Kidney epithelial cell (primary cell): ENCODE data around the gene UBE2C. TPM values are rescaled to one million over a fixed set of nuclear protein-coding genes. Genes with fewer than 3 reads are reported as not detected.

ENCODE experiments used
- DNase-seq: peaks from one replicate; pipeline ENCODE4 v3.0.0-alpha.2; 2010; ENCODE audit warnings: low read depth
- H3K27me3 ChIP-seq: 2 replicates; pipeline ENCODE4 v1.6.0; 2011; ENCODE audit warnings: low read length; ENCODE audit not compliant: control insufficient read depth, insufficient read depth
- H3K36me3 ChIP-seq: 2 replicates; pipeline ENCODE4 v1.5.1; 2011; ENCODE audit warnings: low read length; ENCODE audit not compliant: control insufficient read depth, insufficient read depth
- H3K4me3 ChIP-seq: 2 replicates; pipeline ENCODE4 v1.5.1; 2011; ENCODE audit warnings: low read depth, mild to moderate bottlenecking, control low read depth, low read length
- CTCF ChIP-seq: IDR thresholded peaks from 2 replicates; pipeline ENCODE4 v1.5.1; 2011; ENCODE audit warnings: mild to moderate bottlenecking, moderate library complexity, low read length, control low read depth, inconsistent platforms; ENCODE audit not compliant: insufficient read depth, poor library complexity, severe bottlenecking
- total RNA-seq: library from RNA; depleted of rRNA; stranded (reverse); fragments of >200 nt; gene quantifications from 2 replicates; pipeline ENCODE4 v1.2.3, GENCODE V29; 2015

Gene UBE2C
- total RNA-seq, 1 donor from 2014 or later = 31.3 TPM

DNA sequence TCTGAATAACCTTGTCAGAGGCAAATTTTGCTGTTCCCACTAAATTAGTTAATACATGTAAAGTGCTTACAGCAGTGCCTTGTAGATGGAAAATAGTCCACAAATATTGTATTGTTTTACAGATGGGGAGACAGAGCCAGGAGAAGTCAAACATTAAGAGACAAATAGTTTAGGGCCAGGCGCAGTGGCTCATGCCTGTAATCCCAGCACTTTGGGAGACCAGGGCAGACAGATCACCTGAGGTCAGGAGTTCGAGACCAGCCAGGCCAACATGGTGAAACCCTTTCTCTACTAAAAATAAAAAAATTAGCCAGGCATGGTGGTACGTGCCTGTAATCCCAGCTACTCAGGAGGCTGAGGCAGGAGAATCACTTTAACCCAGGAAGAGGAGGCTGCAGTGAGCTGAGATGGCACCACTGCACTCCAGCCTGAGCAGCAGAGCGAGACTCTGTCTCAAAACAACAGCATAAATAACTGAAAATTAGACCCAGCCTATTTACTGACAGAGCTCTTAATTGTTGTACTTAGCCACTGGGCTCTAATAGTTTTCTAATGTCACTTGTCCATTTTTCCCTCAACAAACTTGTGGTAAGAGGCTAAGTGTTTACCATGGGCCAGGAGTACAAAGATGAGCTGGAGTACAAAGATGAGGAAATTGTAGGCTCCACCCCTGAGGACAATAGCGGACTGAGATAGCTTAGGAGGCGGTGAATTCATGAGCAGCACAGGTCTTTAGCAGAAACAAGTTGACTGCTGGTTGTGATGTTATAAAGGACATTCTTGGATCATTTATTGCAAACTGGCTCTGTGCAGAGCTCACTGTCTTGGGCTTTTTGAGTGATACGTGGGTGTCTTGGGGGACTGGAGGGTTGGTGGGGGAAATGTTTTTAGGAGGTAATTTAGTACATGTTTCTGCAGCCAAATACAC, 51.4 kb downstream of the UBE2C start:
- H3K36me3 ChIP-seq = no peaks in the 10 kb centered on the region
- no peak for TF ChIP-seq CTCF
- no peaks in the 10 kb centered on the region for H3K27me3 ChIP-seq
- H3K4me3 ChIP-seq = no peak overlapping the region
- DNase-seq = no peak

DNA sequence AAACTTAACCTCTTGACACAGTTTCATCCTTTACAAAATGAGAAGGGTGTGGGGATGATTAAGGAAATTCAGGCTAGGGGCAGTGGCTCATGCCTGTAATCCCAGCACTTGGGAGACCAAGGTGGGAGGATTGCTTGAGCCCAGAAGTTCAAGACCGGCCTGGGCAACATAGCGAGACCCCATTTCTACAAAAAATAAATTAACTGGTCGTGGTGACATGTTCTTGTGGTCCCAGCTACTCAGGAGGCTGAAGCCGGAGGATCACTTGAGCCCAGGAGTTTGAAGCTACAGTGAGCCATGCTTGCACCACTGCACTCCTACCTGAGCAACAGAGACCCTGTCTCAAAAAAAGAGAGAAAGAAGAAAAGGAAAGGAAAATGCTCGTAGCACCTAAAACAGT, 54.0 kb downstream of the UBE2C start:
- no peak for TF ChIP-seq CTCF
- DNase-seq = no peak
- Histone ChIP-seq H3K27me3 (no peaks in the 10 kb centered on the region), H3K4me3 (no peak overlapping the region), H3K36me3 (no peaks in the 10 kb centered on the region)

Other genes with a start within 250 kb of the UBE2C start
- not detected in 2 replicates for gene WFDC8, start 233.4 kb upstream of the UBE2C start, total RNA-seq
- not detected in 2 replicates for gene WFDC10A, start 182.9 kb upstream of the UBE2C start, total RNA-seq
- not detected in 2 replicates for gene WFDC9, start 181.4 kb upstream of the UBE2C start, total RNA-seq
- gene WFDC11, start 142.4 kb upstream of the UBE2C start, total RNA-seq = not detected in 2 replicates
- not detected in 2 replicates for gene WFDC13, start 110.6 kb upstream of the UBE2C start, total RNA-seq
- gene WFDC10B, start 107.6 kb upstream of the UBE2C start, total RNA-seq = not detected in 2 replicates
- not detected in 2 replicates for gene SPINT4, start 90.3 kb upstream of the UBE2C start, total RNA-seq
- gene WFDC3, start 20.8 kb upstream of the UBE2C start, total RNA-seq = not detected in 2 replicates
- gene DNTTIP1, start 20.7 kb upstream of the UBE2C start, total RNA-seq = 46.7 and 48.2 TPM in 2 replicates
- gene TNNC2, start 14.7 kb downstream of the UBE2C start, total RNA-seq = not detected in 2 replicates
- 24.7 and 28.4 TPM in 2 replicates for gene SNX21, start 21.2 kb downstream of the UBE2C start, total RNA-seq
- gene ACOT8, start 44.7 kb downstream of the UBE2C start, total RNA-seq = 35.3 and 38.7 TPM in 2 replicates
- gene ZSWIM3, start 45.0 kb downstream of the UBE2C start, total RNA-seq = 3.8 and 4.7 TPM in 2 replicates
- 12.7 and 16.2 TPM in 2 replicates for gene ZSWIM1, start 68.6 kb downstream of the UBE2C start, total RNA-seq
- gene SPATA25, start 75.0 kb downstream of the UBE2C start, total RNA-seq = 0.21 and 0.25 TPM in 2 replicates
- gene NEURL2, start 78.6 kb downstream of the UBE2C start, total RNA-seq = 7.9 and 9.0 TPM in 2 replicates
- 136 and 192 TPM in 2 replicates for gene CTSA, start 78.7 kb downstream of the UBE2C start, total RNA-seq
- gene PLTP, start 99.5 kb downstream of the UBE2C start, total RNA-seq = 55.8 and 71.1 TPM in 2 replicates
- 22.4 and 29.2 TPM in 2 replicates for gene PCIF1, start 122.0 kb downstream of the UBE2C start, total RNA-seq
- 20.3 and 26.7 TPM in 2 replicates for gene ZNF335, start 159.6 kb downstream of the UBE2C start, total RNA-seq
- gene MMP9, start 196.3 kb downstream of the UBE2C start, total RNA-seq = 33.8 and 39.5 TPM in 2 replicates
- 1.3 TPM in 1 of 2 replicates, not detected in the other for gene SLC12A5, start 216.6 kb downstream of the UBE2C start, total RNA-seq